Activated CD8-positive, alpha-beta memory T cell treated with anti-CD3 and anti-CD28 coated beads for 24 hours (primary cell): ENCODE results near the gene RAD51B.

ENCODE experiments used
- DNase-seq: peaks from one replicate; pipeline ENCODE4 v3.0.0-alpha.2; 2020

RAD51B gene

DNA sequence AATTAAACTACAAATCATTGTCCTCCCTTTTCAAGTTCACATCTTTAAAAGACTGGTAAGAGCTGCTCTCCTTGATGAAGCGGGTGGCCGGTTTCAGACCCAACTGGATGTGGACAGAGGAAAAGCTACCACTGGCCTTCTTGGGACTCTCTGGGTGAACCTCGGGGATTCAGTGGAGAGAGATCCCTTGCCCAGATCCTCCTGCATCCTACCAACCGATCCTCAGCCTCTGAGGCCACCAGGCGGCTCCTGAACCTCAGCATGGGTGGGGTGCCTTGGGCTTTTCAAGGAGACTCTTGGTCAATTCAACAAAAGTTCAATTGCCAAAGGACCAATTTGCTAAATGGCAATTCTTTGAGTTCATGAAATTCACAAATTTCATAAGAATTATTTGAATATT, 888.8 kb downstream of the RAD51B start:
- no peak for DNase-seq

DNA sequence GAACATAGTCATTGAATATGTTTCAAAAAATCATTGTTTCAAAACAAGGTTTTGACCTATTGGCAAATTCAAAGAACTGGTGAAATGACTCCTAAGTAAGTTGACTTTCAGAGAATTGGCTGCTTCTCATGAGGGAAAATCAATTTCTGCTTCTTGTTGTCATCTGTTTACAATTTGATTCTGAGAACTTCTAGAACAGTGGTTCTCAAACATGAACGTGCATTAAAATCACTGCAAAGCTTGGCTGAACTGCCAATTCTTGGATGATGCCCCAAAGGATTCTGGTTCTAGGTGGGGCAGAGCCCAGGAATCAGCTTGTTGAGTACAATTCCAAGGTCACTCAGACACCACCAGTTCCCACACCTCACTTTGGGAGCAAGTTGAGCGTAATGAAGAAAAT, 889.4 kb downstream of the RAD51B start:
- no peak for DNase-seq

DNA sequence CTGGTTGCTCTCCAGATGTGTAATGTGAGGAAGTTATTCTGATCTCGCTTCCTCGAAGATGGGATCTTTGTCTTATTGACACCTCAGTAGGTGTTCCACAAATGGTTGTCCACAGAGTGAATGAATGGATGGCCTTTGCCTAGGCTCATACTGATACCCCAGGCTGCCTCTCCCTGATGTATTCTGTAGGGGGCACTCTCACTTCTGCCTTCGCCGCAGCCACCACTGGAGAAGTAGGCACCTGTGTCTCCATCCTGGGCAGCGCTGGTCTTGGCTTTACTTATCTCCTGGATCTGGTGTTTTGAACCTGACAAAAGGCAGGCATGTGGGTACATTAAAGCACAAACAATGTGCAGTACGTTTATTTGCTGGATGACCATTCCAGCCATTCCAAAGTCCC, 891.2 kb downstream of the RAD51B start:
- DNase-seq: no peak

DNA sequence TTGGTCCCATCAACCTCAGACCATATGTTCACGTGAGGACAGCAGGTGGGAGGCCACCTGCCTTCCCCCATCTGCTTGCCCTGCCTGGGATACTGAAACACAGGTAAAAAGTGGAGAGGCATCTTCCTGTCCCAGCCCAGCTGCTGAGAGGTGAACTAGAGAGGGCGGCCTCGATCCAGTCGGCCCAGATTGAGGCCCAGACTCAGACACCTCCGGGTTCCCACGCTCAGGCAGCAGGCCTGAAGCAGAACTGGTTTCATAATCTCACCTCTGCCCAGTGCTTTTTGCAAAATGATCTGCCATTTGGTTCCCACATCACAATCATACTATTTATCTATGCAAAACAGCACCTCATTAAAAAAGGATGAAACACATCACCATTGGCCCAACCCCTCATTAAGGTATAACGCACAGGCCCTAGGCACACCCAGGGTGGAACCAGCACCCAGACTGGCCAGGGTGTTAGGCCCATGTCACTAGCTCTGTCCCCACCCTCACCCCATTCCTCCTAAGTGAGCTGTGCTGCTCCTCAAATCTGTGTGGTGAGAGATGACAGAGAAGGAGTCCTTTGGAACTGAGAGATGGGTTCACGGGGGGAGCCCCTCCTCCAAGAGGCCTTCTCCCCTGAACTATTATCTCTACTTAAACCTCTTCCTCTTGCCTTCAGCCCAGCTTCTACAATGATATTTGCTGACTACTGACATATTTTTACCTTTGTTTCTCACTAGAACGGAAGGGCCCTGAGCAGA, 892.2 kb downstream of the RAD51B start:
- no peak for DNase-seq

DNA sequence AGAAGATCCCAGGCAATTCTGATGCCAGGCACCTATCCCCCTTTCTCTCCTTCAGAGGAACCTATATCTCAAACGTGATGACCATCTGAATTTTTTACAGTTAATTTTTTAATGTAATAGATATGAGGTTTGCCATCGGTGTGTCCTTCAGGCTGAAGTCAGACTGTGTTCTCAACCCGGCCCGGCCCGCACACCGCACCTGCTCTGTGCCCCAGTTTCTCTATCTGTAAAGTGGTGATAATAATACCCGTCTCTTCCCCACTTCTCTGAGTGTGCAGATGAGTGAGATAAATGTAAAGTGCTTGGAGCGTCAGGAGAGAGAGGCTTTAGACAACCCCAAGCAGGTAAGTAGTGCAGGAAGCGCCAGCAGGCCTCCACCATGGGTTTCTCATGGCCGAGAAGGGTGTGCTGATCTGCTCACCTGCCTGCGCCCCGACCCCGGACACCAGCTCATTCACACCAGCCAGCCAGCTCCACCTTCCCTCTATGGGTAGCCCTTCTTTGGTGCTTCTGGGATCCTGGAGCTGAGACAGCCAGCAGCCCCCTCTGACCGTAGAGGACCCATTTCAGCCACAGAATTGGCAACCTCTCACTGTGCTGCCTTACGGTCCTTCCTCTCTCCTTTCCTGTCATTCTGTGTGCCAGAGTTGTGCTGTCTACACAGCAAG, 893.3 kb downstream of the RAD51B start:
- no peak for DNase-seq

DNA sequence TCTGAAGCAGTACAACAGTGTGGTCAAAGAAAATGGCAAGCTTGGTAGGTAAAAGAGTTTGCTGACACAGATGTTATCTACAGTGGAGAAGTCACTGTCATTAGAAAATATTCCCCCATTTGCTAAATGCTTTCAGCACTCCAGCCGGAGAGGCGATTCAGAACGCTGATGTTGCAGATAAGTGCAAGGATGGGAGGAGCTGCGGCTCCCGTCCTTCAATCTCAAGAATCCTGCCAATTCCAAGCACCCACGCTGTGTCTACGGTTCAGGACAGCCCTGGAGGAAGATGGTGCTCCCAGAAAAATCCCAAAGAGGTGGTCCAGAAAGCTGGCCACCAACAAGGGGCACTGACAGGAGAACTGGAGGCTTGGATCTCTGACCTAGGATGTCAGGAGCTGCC, 894.2 kb downstream of the RAD51B start:
- no peak for DNase-seq

DNA sequence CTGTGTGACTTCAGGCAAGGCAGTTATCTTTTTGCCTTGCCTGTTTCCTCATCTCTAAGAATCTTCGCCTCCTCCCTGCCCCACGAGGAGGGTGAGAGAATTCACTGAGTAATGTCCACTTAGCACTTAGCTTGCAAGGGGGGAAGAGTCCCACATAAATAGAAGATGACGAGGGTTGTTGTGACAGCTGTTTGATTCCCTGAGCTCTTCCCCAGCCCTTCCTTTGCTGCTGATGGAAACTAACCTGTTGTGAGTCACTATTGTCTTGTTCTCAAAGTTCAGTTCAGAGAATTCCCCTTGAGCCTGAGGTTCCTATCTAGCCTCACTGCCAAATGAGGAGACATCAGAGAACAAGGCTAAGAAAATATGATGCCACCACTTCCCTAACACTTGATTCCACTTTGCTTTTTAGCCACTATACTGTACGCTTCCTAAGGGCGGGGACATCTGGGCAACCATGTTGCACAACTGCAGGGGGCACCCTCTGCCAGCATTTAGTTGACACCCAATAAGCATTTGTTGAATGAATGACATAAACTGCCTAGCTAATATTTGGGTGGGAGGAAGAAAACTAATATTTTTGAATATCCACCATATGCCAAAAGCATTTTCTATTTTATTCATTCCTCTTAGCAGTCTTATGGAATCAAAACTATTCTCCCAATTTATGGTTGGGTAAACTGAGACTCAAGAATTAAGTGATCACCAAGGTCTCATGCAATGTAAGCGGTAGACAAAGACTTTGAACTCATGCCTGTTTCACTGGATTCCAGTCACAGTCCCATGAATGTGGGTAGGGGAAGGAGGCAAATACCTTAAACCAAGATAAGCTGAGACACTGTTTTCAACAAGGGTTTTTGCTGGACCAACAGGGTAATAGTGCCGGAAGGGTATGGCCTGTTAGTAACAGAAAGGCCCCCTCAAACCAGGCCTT, 895.7 kb downstream of the RAD51B start:
- no peak for DNase-seq

DNA sequence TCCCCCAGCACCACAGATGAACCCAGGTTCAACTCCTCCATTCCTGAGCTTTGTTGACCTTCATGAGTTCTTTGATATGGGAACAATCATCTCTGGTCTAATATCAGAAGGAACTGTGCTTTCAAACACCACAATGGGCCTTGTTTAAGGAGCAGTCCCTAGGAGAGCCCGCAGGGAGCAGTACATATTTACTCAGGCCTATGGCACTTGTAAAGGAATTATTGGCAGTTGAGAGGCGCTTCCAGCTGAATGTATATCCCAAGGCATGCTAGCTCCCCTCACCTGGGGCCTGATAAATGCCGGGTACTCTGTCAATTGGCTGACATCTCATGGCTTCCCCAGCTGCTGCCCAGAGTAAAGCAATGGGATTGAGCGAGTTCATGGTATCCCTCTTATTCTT, 897.1 kb downstream of the RAD51B start:
- no peak for DNase-seq

DNA sequence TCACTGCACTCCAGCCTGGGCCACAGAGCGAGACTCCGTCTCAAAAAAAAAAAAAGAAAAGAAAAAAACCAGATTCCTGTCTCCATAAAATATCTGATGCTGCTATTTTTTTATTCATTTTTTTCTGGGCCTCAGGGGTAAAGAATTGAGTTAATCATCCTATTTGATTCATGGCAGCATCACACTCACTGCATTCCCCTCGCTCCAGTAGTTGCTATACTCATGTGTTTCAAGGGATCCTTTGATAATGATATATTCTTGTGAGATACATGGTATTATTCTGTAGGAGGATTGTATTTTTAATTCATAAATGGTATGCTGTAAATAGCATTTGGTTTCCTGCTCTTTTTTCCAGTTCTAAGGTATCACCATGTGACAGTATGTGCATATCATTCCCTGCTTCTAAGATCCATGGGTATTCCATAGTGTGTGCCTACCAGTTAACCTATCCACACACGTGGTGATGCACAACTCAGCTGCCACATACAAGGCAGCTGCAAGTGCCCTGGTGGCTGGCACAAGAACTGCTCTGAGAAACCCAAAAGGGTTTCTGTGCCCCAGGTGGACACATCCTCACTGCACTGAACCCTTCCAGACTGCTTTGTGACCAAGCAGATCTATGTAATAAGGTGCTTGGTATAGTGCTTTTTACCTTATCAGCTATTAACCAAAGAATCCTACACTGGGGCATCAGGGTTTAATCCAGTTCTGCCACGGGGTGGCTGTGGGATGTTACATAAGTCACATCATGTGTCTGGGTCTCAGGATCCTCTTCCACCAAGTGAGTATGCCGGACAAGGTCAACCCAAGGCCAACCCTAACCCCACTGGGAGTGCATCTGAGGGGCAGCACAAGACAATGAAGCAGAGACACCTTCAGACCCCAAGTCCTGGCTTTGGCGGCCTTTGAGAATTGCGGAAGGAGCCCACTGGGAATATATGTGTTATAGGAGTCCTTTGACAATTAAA, 898.7 kb downstream of the RAD51B start:
- DNase-seq: no peak

DNA sequence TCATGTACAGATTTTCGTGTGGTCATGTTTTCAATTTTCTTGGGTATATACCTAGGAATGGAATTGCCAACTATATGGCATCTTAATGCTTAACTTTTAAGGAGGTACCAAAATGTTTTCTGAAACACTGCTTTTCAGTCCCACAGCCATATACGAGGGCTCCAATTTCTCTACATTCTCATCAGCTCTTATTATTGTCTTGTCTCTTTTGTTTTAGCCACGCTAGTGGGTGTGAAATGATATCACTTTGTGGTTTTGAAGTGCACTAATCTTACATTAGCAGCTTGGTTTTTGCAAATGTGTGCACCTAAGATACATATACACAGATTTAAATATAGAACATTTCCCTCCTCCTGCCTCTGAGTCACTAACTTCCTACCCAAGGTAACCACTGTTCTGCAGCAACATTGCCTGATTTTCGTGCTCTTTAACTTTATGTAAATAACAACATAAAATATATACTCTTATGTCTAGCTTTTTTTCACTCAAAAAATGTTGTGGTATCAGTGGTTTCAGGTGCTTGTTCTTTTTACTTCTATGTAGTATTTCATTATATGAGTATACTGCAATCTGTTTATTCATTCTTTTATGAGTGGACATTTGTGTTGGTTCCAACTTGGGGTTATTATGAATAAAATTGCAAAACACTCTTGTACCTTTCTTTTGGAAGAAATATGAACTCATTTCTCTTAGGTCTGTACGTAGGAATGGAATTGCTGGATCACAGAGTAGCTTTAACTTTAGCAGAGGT, 900.2 kb downstream of the RAD51B start:
- DNase-seq: no peak

DNA sequence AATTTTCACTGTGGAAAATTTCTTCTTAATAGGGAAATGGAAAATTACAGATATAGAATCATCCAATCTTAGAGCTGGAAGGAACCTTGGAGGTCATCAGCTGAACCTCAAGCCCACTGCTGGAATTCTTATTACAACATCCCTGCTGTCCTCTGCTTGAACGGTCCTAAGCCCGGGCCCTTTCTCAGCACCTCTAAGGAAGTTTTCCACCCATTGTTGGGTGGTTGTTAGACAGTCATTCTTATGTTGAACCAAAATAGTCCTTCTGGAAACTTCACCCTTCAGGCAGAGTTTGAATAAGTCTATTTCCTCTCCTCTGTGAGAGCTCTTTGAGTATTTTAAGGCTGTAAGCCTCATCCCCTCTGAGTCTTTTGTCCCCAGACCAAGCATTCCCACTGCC, 902.6 kb downstream of the RAD51B start:
- DNase-seq: no peak

DNA sequence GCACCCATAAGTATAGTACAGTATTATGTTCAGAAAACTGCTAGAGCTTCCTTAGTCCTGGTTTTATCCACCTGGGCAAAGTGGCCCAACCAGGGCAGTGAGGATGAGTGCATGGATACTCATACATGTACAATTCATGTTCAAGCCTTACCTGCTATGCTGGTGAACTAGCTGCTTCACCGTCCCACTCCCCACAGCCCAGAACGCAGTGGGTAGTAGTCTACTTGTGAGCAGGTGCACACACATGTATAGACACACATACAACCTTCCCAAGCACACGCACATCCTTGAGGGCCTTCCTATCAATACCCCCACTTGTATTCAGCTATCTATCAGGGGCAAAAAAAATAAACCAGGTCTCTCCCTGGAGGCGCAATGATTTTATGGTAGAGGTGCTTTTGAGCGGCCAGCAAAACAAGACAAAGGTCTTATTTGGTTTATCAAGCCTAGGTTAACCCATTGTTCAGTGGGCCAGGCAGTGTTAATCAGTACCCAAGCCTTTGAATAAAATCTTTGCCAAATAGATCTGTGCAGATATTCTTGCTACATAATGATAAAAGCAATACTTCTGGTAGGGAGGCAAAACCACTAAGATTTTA, 903.5 kb downstream of the RAD51B start:
- no peak for DNase-seq

DNA sequence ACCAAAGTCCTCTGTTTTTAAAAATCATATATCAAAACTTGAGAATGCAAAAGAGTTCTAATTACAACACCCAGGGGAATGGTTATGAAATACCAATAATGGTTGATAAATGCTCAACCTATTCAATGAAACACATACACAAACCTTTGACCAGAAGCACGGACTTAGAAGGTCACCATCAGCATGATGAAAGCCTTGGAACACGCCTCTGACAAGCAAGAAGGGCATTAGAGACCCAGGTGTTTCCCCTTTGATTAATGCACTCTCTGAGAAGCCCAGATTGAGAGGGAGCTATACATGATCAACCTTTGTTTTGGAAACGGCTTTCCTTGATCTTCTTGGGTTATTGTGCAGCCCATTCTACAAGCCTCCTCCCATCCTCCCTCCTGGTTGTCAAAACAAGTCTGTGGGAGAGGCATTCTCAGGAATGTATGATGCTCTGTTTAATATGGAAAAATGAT, 904.3 kb downstream of the RAD51B start:
- DNase-seq: no peak

DNA sequence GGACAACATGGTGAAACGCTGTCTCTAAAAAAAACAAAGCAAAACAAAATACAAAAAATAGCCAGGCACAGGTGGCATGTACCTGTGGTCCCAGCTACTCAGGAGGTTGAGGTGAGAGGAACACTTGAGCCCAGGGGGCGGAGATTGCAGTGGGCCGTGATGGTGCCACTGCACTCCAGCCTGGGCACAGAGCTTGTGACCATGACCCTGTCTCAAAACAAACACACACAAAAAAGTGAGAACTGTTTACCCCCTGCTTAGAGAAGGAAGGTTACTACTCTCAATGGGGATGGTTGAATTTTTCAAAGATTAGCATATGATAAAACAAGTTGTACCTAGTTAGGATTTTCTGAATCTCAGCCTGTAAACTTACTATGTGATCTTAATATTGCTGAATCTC, 905.3 kb downstream of the RAD51B start:
- no peak for DNase-seq

DNA sequence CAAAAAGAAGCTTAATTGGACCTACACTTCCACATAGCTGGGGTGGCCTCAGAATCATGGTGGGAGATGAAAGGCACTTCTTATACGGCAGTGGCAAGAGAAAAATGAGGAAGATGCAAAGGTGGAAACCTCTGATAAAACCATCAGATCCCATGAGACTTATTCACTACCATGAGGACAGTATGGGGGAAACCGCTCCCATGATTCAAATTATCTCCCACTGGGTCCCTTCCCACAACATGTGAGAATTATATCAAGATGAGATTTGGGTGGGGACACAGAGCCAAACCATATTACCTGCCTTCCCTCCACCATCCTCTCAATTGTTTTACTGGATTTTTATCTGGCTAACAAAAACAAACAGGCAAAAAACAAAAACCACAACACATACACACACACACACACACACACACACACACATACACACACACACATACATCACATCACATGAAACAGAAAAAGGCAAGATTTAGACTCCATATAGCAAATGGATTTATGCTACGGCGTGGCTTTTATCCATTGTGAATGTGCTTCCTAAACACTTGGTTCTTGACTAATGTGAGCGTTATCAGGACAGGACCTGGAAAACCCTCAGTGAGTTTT, 906.6 kb downstream of the RAD51B start:
- no peak for DNase-seq

DNA sequence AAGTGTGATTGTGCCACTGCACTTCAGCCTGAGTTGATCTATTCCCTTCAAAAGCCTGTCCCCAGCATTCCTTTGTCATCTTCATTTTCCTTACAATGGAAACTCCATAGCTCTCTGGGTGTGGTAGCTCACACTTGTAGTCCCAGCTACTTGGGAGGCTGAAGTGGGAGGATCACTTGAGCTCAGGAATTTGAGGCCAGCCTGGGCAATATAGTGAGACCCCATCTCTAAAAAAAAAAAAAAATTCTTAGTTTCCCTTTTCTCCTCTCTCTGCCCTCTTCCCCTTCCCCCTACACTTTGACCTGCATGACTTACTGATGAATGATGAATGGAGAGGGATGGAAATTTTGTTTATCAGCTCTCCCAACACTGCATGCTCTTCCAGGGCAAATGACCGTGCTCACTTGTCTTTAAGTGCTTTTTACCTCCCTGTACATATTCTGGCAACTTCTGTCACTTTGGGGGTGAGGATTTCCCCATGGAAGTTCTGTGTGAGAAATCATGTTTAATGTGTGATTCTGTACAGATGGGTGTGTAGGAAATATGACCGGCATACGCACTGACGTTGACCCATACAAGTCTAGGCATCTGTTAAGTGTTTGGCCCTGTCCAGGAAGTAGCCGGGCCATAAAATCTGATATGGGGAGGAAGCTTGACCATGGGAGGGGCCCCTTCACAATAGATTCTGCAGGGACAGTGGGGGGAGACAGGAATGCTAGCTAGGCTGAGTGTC, 907.9 kb downstream of the RAD51B start:
- no peak for DNase-seq

DNA sequence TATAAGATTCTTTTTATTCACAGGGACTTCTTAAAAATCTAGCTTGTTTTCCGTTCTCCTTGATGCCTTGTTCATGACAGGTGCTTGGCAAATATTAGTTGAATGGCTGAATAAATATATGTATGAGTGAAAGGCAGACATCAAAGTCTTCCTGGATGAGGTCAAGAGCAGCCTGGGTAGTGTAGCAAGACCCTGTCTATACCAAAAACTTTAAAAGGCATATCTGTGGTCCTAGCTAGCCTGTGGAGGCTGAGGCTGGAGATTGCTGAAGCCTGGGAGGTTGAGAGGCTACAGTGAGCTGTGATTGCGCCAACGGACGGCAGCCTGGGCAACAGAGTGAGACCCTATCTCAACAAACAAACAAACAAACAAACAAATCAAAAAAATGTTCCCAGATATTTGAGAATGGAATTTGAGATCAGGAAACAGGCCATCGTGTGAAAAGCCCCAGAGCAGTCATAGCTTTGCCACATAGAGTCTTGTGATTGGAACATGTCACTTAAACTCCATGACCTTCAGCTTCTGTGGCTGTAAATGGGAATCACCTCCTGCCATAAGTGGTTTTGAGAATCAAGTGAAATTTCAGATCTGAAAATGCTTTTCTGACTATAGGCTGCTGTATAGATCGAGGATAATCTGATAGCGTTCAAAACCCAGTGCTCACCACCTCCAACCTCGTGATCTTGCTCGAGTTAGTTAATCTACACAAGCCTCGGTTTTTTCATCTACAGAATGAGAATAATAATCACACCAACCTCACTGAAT, 908.9 kb downstream of the RAD51B start:
- no peak for DNase-seq

DNA sequence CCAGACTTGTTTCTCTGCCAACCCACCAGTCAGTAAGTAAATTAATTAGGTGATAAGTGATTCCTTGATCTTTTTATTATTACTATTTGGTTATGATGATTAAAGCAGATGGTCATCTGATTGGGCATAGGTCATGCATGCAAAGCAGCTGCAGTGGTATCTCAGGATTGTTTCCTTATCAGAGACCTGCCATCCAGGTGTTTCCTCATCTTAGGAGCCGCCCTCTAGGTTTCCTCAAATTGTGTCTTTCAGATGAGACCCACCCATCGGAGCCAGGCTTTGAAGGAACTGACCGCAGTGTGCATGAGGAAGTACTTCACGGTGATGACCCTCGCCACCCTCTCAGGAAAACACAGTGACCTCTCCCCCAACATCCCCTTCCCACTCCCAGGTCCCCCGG, 910.0 kb downstream of the RAD51B start:
- DNase-seq: no peak

DNA sequence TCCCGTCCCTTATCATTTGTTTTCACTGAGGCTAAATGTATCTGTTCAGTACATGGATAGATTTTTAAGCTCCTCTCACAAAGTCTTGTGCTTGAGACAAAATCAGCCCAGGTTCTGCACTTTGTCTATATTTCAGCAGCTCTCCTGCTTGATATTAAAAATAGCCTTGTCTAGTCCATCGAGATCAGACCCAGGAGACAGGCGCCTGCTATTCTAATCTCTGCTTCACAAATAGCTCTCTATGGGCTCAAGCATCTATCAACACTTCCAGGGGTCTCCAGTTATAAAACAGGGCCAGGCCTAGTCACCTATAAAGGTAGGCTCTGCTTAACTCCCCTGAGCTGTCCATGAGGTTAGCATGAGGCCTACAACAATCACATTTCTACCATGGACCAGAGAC, 910.8 kb downstream of the RAD51B start:
- DNase-seq: no peak
